ENCODE data around the gene CUL4A. TPM values are rescaled to one million over a fixed set of nuclear protein-coding genes. Genes with fewer than 3 reads are reported as not detected.

The CUL4A gene
- polyA plus RNA-seq, 4 donors: 68.9 to 91.5 (median 83.5) TPM

GRCh38 chr13:113178896-113179167 is 30.6 kb upstream of the CUL4A start:
- no peak for DNase-seq (ENCODE audit: low read depth in 4 of 4, low spot score in 2 of 4)

DNA sequence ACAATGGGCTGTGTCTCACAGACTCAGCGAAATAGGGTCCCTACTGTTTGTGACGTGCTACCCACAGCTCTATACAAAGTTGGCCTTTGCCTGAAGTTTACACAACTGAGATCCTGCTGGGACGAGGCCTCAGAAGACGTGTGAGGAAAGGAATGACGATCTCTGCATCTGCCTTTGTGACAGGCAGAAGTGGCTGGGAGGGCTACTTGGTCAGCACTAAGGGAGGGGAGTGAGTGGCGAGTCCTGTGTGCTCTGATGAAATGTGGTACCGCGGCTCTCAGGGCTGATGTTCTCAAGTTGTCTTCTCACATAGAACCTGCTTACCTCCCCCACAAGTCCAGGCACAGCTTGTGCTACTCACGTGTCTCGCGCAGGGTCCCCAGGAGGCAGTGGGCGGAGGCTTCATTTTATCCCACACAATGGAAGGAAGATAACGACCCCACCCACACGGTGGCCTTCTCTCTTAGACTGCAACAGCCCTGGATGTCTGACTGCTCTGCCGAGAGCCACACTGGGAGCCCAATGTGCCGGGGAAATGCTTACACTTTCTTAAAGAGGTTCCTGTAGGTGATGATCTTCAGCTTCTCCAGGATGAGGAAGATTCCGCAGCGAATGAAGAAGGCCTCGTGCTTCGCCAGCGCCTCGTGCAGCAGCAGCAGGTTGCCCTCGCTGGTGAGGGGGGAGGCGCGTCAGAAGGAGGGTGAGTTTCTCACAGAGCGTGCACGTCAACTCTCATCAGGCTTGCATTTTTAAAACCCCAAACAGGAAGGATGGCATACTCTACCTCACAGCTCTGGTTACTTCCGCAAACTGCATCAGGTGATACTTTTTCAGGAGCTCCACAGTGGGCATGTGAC is 29.8 kb upstream of the CUL4A start:
- DNase-seq (ENCODE audit: low read depth in 4 of 4, low spot score in 2 of 4): no peak

DNA sequence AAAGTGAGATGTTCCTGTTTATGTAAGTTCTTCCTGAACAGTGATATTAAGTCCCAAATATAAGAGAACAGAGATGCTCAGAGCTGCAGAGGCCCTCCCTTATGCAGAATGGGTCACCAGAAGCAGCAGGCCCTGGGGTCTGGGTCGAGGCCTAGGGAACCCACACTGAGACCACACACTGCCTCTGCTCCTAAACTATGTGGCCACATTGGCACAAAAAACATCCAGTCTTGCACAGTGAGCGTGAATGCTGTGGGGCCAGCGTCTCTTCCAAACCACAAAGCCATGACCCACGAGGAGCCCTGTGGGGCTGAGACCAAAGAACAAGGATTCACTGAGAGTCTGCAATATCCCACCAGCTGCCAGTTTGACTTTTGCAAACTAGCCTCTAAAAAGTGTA is 27.4 kb upstream of the CUL4A start:
- no peak for DNase-seq (ENCODE audit: low read depth in 4 of 4, low spot score in 2 of 4)

- no peak for DNase-seq (ENCODE audit: low read depth in 4 of 4, low spot score in 2 of 4)
Observed at GRCh38 chr13:113183450-113184129, 25.8 kb upstream of the CUL4A start.

DNA sequence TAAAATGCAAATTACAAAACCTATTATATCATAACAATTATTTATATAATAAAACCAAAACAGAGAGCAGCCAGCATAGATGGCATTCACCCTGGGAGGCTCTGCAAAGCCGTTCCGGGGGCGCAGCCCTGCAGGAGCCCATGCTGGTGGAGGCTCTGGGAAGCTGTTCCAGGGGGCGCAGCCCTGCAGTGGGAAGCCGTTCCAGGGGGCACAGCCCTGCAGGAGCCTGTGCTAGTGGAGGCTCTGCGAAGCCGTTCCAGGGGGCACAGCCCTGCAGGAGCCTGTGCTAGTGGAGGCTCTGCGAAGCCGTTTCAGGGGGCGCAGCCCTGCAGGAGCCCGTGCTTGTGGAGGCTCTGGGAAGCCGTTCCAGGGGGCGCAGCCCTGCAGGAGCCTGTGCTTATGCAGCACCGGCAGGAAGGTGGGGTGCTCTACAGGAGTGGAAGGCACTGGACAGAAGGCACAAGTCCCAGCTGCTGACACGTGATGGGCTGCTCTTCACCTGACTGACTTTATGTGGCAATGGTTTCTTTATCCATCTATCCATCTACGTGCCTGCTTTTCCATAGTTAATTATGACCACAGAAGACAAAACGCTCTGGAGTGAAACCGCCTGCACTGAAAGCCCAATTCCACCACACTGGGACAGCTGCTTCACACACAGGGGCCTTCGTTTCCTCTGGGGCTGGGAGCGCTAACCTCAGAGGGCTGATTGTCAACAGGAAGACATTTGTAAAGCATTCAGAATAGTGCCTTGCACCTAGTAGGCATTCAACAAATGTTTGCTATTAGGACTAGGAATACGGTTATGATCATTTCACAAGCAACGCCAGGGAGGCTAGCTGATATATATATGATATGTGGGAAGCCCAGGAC is 24.6 kb upstream of the CUL4A start:
- DNase-seq (ENCODE audit: low read depth in 4 of 4, low spot score in 2 of 4): no peak

DNA sequence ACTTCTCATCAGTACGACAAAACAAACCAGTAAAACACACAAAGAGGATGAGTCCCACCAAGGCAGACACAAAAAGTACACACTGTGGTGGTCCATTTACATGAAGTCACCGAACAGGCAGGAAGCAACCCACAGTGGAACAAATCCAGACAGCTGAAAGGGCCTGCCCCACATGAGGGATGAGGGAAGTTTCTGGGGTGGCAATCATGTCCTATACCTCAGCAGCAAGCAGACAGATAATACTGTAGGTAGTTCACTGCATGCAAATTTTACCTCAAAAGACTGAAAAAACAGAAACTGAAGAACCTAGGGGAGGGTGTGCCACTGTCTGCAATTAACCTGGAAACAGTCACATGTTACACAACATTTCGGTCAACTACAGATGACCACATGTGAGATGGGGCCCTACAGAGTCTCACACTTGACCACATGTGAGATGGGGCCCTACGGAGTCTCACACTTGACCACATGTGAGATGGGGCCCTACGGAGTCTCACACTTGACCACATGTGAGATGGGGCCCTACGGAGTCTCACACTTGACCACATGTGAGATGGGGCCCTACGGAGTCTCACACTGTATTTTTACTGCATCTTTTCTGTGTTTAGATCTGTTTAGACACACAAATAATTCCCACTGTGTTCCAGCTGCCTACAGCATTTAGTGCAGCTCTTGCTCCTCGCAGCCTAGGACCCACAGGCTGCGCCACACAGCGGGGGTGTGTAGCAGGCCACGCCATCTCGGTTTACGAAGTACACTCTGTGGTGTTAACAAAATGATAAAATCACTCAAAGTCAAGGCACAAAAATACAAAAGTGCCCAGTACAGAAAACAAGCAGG is 23.1 kb upstream of the CUL4A start:
- DNase-seq (ENCODE audit: low read depth in 4 of 4, low spot score in 2 of 4): no peak

DNA sequence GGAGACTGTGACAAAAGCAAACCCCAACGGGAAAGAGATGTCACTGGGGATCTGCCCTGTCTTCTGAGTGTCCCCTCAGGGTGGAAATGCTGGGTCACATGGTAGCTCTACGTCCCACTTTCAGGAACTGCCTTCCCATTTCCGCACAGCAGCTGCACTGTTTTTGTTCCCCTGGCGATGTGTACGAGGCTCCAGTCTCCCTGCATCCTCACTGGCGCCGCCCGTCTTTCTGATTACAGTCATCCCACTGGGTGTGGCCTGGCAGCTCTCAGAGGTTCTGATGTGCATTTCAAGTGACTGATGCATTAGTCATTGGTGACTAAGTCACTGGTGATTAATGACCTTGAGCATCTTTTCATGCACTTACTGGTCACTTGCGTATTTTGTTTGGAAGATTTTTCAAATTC is 22.1 kb upstream of the CUL4A start:
- no peak for DNase-seq (ENCODE audit: low read depth in 4 of 4, low spot score in 2 of 4)

- no peak for DNase-seq (ENCODE audit: low read depth in 4 of 4, low spot score in 2 of 4)
Observed at GRCh38 chr13:113187883-113188665, 21.3 kb upstream of the CUL4A start.

GRCh38 chr13:113190181-113190580 is 19.2 kb upstream of the CUL4A start:
- DNase-seq (ENCODE audit: low read depth in 4 of 4, low spot score in 2 of 4): no peak

GRCh38 chr13:113192279-113192678 is 17.1 kb upstream of the CUL4A start:
- no peak for DNase-seq (ENCODE audit: low read depth in 4 of 4, low spot score in 2 of 4)

DNA sequence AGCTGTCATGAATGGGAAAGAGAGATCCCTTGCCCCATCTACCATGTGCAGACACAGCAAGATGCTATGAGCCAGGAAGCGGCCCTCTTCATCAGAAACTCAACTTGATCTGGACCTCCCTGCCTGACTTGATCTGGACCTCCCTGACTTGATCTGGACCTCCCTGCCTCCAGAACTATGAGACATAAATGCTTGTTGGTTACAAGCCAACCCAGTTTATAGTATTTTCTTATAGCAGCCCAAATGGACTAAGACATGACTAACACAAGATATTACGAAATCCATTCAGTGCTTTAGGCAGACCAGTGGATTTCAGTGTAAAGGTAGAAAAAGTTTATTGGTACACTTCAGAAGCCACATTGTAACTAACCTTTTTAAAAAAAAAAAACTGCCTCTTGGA is 16.5 kb upstream of the CUL4A start:
- DNase-seq (ENCODE audit: low read depth in 4 of 4, low spot score in 2 of 4): no peak

GRCh38 chr13:113195360-113195759 is 14.1 kb upstream of the CUL4A start:
- DNase-seq (ENCODE audit: low read depth in 4 of 4, low spot score in 2 of 4): no peak

- no peak for DNase-seq (ENCODE audit: low read depth in 4 of 4, low spot score in 2 of 4)
Observed at GRCh38 chr13:113196970-113197737, 12.3 kb upstream of the CUL4A start.

- DNase-seq (ENCODE audit: low read depth in 4 of 4, low spot score in 2 of 4): no peak
Observed at GRCh38 chr13:113201815-113202214, 7.6 kb upstream of the CUL4A start.

DNA sequence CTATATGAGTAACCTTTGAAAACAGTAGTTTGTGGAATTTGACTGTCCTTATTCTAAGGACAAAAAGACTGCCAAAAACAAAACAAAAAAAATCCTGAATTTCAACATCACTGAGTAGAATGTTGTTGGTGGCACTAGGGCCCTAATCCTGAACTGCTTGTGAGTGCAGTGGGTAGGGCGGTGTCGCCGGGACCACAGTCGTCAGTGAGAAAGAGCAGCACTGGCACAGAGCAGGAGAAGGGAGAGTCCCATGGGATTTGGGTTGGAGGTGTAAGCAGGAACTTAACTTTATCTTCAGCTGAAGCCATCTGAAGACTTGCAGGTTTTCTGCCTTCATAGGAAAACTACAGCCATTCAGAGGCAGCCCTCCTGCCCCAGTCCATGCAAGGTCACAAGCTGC is 6.5 kb upstream of the CUL4A start:
- DNase-seq (ENCODE audit: low read depth in 4 of 4, low spot score in 2 of 4): no peak

GRCh38 chr13:113203507-113204377 is 5.7 kb upstream of the CUL4A start:
- no peak for DNase-seq (ENCODE audit: low read depth in 4 of 4, low spot score in 2 of 4)

GRCh38 chr13:113204378-113204734 is 5.1 kb upstream of the CUL4A start:
- no peak for DNase-seq (ENCODE audit: low read depth in 4 of 4, low spot score in 2 of 4)

GRCh38 chr13:113205428-113205931 is 3.9 kb upstream of the CUL4A start:
- DNase-seq (ENCODE audit: low read depth in 4 of 4, low spot score in 2 of 4): no peak

All from left renal cortex interstitium (tissue), 4 donors.